NB4 (cell line): ENCODE measurements around the gene ARHGEF38.

ENCODE experiments used
- DNase-seq: peaks from one replicate; pipeline ENCODE4 v3.0.0; 2010; ENCODE audit warnings: low read depth
- H3K4me3 ChIP-seq: one replicate; pipeline ENCODE4 v1.5.1; 2011; ENCODE audit warnings: mild to moderate bottlenecking, low read depth, low read length, moderate library complexity
- MAX ChIP-seq: IDR thresholded peaks from 2 replicates; pipeline ENCODE4 v1.6.1; 2011; ENCODE audit warnings: low read depth, low read length
- MYC ChIP-seq: IDR thresholded peaks from 2 replicates; pipeline ENCODE4 v1.6.1; 2011; ENCODE audit warnings: low read depth, low read length
- POLR2A ChIP-seq: IDR thresholded peaks from 2 replicates; pipeline ENCODE4 v1.6.1; 2011; ENCODE audit warnings: mild to moderate bottlenecking; ENCODE audit not compliant: insufficient read length; ENCODE audit errors: extremely low read depth
- TF ChIP-seq, protein P1 (sequence below): IDR thresholded peaks from one replicate; pipeline ENCODE4 v1.5.1; 2012; ENCODE audit warnings: low read depth, low read length

The ARHGEF38 gene

DNA sequence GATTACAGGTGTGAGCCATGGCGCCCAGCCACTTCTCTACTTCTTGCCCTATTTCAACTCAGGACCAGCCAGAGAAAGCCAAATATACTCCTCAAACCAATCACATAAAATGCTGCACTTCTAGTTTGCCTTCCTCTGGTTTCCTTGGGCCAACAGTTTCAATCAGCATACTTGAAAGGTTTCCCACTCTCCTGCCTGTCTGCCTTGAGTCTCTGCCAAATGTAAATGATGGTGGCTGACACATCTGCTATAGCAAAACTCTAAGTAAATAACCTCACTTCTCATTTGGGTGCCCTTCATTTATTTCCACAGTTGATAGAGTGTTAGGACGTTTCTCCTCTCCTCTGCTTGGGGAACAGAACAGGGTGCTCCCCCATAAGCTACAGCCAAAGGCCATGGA, 42.2 kb upstream of the ARHGEF38 start:
- no peak overlapping the region for H3K4me3 ChIP-seq
- no peak for DNase-seq
- TF ChIP-seq POLR2A (no peak), MAX (no peak), MYC (no peak)
- TF ChIP-seq, protein P1, sequence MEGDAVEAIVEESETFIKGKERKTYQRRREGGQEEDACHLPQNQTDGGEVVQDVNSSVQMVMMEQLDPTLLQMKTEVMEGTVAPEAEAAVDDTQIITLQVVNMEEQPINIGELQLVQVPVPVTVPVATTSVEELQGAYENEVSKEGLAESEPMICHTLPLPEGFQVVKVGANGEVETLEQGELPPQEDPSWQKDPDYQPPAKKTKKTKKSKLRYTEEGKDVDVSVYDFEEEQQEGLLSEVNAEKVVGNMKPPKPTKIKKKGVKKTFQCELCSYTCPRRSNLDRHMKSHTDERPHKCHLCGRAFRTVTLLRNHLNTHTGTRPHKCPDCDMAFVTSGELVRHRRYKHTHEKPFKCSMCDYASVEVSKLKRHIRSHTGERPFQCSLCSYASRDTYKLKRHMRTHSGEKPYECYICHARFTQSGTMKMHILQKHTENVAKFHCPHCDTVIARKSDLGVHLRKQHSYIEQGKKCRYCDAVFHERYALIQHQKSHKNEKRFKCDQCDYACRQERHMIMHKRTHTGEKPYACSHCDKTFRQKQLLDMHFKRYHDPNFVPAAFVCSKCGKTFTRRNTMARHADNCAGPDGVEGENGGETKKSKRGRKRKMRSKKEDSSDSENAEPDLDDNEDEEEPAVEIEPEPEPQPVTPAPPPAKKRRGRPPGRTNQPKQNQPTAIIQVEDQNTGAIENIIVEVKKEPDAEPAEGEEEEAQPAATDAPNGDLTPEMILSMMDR, result no peak

DNA sequence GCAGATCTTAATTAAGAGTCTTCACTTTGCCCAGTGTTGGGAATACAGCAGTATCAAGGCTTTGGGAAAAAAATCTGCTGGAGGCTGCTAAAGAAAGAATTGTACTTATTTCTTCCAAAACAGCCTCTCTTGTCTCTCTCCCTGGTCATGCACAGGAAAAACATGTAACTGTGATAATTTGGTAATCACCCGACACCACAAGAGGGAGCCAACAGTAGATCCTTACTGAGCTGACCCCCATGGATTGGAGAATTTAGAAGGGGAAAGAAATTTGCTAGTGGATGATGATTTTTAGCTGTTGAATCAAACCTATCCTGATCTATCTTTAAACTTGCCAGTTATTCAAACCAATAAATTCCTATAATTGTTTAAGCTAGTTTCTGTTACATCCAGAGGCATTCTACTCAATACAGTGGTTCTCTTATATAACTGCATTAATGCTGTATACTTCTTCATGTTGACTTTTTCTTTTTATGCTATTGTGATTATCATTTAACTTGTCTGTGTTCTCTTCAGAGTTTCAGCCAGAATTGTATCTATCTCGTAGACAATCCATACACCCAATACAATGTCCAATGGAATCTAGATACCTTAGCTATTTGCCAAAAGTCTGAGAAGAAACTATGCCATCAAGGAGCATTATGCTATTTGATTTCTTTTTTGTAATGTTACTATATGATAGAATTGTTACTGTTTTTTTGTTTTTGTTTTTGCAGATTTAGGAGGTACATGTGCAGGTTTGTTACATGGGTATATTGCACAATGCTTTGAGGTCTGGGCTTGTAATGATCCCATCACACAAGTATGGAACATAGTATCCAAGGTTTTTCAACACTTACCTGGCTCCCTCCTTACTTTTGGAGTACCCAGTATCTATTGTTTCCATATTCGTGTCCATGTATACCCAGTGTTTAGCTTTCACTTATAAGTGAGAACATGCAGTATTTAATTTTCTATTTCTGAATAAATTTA, 31.3 kb upstream of the ARHGEF38 start:
- TF ChIP-seq MAX, result no peak
- TF ChIP-seq, protein P1, result peak; percentile 49
- no peak for TF ChIP-seq MYC
- no peak for TF ChIP-seq POLR2A
- H3K4me3 ChIP-seq, result no peak overlapping the region
- peak; percentile 53 for DNase-seq

GRCh38 chr4:105526656-105527055, 25.8 kb upstream of the ARHGEF38 start:
- DNase-seq, result no peak
- H3K4me3 ChIP-seq, result no peak overlapping the region
- TF ChIP-seq, protein P1, result no peak
- TF ChIP-seq POLR2A (no peak), MAX (no peak), MYC (no peak)

DNA sequence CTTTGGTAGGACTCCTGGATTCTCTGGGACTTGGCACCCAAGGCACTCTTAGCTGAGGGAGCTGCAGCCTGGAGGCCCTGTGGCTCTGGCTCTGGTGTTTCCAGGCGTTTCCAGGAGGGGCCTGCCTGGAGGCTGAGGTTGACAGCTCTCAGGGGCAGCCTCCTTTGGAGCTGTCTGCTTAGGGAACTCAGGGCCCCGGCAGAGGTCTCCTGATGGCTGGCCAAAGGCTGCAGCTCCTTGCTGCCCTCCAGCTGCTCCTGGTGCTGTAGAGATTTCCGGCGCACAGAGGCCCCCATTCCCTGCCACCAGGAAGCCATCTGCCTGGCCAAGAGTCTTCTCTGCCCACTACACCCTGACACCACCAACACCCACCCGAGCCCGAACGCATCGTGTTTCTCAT, 25.3 kb upstream of the ARHGEF38 start:
- TF ChIP-seq MYC, result no peak
- no peak for TF ChIP-seq MAX
- TF ChIP-seq, protein P1, result no peak
- no peak for TF ChIP-seq POLR2A
- no peak for DNase-seq
- no peak overlapping the region for H3K4me3 ChIP-seq

GRCh38 chr4:105536601-105537000, 15.8 kb upstream of the ARHGEF38 start:
- DNase-seq, result no peak
- no peak overlapping the region for H3K4me3 ChIP-seq

More at GRCh38 chr4:105536601-105537000, 15.8 kb upstream of the ARHGEF38 start:
- TF ChIP-seq, protein P1, result no peak
- no peak for TF ChIP-seq MYC
- no peak for TF ChIP-seq MAX
- TF ChIP-seq POLR2A, result no peak
